HS-27A (cell line): ENCODE data around the gene CDC42BPA.
"Not testable (repeated sequence)": the region's sequence is repeated elsewhere in the genome, so short reads cannot be mapped to it uniquely, and the experiment has no call there.

Experiments
- DNase-seq: peaks from one replicate; pipeline ENCODE4 v3.0.0-alpha.2; 2012; ENCODE audit warnings: low read depth, missing footprints

Gene CDC42BPA, protein sequence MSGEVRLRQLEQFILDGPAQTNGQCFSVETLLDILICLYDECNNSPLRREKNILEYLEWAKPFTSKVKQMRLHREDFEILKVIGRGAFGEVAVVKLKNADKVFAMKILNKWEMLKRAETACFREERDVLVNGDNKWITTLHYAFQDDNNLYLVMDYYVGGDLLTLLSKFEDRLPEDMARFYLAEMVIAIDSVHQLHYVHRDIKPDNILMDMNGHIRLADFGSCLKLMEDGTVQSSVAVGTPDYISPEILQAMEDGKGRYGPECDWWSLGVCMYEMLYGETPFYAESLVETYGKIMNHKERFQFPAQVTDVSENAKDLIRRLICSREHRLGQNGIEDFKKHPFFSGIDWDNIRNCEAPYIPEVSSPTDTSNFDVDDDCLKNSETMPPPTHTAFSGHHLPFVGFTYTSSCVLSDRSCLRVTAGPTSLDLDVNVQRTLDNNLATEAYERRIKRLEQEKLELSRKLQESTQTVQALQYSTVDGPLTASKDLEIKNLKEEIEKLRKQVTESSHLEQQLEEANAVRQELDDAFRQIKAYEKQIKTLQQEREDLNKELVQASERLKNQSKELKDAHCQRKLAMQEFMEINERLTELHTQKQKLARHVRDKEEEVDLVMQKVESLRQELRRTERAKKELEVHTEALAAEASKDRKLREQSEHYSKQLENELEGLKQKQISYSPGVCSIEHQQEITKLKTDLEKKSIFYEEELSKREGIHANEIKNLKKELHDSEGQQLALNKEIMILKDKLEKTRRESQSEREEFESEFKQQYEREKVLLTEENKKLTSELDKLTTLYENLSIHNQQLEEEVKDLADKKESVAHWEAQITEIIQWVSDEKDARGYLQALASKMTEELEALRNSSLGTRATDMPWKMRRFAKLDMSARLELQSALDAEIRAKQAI (N-terminal part only)

DNA sequence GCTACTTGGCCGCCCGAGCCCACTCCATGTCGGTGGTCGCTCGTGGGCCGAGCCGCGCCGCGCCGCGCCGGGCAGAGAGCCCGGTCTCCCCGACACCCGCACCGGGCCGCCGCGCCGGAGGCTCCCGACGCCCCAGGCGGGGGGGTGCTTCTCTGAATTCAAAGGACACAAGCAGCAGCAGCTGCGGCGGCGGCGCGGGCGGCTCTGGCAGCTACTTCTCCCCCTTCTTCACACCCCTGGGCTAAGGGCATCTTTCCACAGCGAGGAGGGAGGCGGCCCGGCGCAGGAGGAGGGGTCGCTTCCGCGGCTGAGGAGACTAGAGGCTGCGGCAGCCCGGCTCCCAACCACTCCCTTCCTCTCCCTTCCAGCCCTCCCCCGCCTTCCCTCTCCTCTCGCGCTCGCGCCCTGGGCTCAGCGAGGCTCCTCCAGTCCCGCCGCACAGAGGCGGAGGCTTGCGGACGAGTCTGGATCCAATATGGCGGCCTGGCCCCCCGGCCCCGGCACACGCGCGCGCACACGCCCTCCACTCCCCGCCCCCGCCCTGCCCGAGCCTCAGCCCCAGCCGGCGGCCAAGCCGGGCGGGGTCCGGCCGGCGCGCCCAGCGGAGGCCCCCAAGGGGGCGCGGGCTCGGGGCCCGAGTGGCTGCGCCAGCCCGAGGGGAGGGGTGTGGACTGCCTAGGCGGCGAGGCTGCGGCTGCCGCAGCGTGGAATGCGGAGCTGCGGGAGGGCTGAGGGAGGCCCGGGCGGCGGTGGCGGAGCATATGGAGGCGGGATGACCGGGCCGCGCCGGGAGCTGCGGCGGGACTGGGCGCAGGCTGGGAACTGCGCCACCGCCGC lies at the start of gene CDC42BPA:
Gene CDC42BPA, minus strand, starts transcription at position 477 of the 837 bp plus-strand sequence. CDS start 1,310 bp downstream, outside the sequence.
- DNase-seq = peak; percentile 53

DNA sequence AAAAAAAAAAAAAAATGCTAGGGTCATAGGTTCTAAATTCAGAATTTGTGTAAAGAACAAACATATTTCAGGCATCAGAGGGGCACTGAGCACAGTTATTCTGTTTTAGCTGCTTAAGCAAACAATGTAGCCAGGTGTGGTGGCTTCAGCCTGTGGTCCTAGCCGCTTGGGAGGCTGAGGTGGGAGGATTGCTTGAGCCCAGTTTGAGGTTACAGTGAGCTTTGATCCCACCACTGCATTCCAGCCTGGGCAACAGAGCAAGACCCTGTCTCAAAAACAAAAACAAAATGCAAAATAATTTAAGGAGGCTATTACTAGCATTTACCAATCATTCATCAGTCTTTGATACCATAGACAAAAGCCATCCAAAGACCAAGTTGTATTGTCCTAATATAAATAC lies 49.7 kb upstream of the CDC42BPA start:
- no peak for DNase-seq

DNA sequence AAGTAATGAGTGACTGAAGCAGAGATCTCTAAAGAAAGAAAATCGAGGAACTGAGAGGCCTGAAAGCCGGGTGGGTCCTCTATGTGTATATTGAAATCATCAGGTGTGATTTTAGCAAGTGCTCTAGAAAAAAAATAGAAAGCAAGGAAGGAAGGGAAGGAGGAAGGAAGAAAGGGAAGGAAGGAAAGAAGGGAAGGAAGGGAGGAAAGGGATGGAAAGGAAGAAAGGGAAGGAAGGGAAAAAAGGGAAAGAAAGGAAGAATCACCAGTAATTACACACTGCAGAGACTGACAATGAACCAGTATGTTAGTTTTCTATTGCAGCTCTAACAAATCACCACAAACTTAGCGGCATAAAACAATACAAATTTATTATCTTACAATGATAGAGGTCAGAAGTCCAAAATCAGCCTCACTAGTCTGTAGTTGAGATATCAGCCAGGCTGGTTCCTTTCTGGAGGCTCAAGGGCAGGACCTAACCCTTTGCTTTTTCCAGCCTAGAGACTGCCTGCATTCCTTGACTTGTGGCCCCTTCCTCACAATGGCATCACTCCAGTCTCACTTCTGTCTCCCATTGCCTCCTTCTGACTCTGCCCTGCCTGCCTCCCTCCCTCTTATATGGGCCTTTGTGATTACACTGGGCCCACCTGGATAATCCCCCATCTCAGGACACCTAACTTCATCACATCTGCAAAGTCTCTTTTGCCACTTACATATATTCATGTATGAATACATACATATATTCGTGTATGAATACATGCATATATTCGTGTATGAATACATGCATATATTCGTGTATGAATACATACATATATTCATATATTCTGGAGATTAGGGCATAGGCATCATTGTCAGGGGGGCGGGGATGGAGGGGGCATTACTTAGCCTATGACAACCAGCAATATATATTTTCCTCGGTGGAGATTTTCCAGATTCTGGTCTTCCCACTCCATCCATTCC lies 47.5 kb upstream of the CDC42BPA start:
- no peak for DNase-seq

DNA sequence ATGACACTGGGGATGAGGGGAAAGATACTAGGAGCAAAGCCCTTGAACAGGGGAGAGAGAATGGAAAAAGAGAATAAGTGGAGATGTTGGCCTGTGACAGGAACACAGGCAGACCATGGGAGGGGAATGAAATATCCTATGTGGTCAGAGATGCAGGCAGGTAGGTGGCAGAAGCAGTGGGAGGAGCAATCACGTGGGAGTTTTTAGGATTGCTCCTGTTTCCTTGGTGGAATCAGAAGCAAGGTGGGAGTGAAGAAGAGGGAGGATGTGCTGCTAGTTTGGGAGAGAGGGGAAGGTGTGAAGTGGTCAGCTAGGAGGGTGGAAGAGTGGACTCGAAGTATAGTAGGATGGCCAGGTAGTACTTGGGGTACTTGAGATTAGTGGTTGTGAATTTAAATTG lies 46.4 kb upstream of the CDC42BPA start:
- no peak for DNase-seq

DNA sequence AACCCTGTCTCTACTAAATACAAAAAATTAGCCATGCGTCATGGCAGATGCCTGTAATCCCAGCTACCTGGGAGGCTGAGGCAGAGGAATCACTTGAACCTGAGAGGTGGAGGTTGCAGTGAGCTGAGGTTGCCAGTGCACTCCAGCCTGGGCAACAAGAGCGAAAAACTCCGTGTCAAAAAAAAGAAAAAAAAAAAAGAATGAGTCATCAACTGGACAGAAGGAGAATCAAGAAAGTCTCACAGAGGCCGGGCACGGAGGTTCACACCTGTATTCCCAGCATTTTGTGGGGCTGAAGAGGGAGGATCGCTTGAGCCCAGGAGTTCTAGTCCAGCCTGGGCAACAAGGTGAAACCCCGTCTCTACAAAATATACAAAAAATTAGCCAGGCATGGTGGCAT lies 45.5 kb upstream of the CDC42BPA start:
- DNase-seq = no peak

DNA sequence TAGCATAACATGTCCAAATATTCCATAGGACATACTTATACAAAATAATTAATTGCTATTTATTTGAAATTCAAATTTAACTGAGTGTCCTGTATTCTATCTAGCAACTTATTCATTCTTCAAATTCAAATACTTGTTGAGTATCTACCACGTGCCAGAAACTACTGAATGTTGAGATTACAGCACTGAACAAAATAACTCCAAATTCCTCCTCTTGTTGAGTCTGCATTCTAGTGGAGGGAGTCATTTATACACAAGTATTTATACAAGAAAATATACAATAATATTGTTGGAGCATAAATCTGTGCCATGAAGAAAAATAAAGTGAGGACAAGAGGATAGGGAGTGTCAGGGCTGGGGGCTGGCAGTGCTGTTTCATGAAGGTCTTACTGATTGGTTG lies 43.7 kb upstream of the CDC42BPA start:
- DNase-seq = no peak

DNA sequence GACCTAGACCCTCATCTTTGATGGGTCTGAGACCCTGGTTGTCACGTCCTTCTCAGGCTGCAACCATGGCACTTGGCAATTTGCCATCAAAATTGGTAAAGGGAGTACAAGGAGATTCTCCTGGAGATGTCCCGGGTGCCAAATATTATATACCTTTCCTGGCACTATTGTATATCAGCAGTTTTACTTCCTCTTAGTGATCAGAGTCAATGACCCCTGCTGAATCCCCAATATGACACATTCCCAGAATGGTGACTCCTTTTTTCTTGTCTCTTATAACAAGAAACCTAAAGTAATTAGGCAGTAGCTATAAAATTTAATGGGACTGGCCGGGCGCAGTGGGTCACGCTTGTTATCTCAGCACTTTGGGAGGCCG lies 39.6 kb upstream of the CDC42BPA start:
- DNase-seq = no peak

DNA sequence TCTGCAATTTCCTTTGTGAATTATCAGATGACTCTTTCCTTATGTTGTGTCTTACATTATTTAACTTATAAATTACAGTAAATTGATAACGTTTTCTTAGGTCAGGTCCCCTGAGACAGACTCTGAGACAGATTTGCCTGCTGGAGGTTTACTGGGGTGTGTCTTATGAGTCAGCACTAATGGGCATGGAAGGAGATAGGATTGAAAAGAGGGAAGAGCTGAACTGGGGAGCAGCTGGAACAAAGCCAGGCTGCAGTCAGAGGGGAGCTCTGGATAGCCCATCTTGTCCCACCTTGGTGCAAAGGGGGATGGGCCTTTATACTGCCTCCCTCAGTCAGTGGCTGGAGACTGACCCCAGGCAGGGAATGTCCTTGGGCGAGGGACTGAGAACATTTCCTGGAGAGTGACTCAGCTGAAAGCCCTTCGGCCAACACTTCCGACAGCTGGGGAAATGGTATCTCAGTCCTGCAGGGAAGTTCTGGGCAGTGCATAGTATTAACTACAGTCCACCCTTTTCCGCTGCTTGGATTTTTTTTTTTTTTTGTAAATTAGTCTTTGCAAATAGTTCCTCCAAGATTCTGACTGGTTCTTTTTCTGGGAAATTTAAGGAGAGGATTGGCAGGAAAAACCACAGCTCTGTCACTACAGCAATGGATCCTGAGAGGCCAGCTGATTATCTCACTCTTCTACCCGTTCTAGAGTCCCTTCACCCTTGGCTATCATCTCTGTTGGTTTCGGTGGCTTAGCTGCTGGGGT lies 39.1 kb upstream of the CDC42BPA start:
- peak; percentile 82 for DNase-seq

DNA sequence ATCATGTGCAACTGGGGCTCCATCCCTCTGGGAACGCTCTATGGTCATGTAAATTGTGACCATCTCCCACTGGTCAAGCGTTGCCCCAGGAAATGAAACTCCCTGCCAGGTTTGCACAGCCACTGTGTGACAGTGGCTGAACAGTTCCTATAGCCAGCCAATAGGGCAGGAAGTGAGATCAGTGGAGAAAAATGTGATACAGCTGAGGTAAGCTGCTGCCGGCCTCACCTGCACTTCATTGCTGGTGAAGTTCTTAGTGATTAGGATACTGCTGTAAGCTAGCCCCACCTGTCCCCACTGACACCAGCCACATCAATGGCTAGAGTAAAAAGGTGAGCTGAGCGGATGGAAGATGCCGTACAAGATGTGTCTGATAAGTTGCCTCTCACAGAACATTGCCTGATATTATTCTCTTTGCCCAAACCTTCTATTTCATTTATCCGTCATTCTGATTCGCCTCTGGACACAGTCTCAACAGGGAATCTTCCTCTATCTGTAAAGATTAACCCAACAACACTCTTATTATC lies 38.4 kb upstream of the CDC42BPA start:
- no peak for DNase-seq

DNA sequence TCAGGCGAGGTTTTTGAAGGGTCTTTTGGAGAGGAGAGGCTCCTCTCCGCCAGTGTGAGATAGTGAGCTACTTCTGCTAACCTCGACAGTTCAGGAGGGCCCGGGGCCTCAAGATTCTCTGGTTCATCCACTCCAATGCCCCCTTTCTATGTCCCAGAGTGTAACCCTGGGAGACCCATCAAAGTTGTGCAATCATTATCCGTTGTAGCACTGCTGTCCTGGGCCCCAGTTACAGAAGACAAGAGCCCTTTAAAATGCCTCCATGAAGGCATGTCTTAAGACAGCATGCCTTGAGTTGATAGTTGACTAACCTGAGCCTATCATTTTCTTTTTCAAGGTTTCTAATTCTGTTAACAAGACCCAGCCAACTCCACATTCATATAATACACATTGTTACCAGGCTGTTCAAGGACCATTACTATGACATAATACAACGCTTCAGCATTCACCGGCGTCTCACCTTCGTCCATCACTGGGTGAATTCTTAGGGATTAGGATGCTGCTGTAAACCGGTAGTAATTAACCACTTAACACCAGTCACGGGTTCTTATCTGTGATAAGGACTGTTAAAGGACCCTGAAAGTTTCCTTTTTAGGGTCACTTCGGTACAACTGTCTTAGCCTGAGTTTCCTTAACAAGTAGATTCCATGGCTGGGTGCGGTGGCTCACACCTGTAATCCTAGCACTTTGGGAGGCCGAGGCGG lies 37.4 kb upstream of the CDC42BPA start:
- no peak for DNase-seq

DNA sequence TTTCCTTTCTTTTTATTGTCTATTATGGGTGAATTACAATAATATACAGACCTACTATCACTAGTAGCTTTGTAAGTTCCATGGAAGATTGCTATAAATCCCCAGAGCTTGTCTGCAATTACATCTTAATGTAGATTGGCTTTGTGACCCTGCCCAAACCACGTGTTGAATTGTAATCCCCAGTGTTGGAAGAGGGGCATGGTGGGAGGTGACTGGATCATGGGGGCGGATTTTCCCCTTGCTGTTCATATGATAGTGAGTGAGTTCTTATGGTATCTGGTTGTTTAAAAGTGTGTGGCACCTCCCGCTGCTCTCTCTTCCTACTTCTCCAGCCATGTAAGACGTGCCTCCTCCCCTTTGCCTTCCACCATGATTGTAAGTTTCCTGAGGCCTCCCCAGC lies 34.9 kb upstream of the CDC42BPA start:
- no peak for DNase-seq

DNA sequence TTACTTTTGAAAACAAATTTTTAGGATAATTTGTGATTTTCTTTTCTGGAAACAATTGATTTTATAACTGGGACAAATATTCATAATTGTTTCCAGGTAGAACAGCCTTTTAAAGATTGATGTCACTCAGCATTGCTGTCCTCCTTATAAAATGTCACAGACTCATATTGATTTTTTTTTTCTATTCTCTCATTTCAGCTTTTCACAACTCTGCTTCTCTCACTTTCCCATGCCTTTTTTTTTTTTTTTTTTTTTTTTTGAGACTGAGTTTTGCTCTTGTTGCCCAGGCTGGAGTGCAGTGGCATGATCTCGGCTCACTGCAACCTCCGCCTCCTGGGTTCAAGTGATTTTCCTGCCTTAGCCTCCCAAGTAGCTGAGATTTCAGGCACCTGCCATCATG lies 33.9 kb upstream of the CDC42BPA start:
- DNase-seq = not testable (repeated sequence)

DNA sequence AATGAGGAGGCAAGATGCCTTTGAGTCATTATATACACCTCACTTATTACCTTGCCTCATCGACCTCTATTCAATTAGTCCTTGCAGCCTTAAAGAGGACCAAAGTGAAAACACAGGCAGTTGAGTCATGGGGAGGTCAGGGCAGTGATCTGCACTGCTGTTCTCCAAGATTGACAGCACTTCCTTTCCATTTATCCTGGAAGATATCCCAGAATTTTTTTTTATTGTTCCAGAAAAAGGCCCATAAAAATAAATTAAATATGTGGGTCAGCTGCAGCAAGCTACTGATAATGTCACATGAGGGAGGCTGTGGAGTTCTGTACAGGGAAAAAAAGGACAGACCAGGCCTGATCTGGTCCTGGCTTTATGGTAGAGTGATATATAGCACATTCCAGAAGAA lies 33.2 kb upstream of the CDC42BPA start:
- DNase-seq = no peak

DNA sequence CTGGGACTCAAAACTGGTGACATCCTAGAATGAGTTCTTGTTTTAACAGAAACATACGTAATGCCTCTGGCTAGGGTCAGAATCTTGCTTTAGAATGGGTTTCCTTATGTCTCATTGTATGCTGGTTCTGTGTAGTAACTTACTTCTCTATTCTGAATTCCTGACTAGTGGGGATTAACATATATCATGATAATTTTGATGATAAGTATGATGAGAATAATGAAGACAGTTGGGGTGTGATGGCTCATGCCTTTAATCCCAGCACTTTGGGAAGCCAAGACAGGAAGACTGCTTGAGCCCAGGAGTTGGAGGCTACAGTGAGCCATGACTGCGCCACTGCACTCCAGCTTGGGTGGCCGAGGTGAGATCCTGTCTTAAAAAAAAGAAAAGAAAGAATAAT lies 31.7 kb upstream of the CDC42BPA start:
- no peak for DNase-seq

DNA sequence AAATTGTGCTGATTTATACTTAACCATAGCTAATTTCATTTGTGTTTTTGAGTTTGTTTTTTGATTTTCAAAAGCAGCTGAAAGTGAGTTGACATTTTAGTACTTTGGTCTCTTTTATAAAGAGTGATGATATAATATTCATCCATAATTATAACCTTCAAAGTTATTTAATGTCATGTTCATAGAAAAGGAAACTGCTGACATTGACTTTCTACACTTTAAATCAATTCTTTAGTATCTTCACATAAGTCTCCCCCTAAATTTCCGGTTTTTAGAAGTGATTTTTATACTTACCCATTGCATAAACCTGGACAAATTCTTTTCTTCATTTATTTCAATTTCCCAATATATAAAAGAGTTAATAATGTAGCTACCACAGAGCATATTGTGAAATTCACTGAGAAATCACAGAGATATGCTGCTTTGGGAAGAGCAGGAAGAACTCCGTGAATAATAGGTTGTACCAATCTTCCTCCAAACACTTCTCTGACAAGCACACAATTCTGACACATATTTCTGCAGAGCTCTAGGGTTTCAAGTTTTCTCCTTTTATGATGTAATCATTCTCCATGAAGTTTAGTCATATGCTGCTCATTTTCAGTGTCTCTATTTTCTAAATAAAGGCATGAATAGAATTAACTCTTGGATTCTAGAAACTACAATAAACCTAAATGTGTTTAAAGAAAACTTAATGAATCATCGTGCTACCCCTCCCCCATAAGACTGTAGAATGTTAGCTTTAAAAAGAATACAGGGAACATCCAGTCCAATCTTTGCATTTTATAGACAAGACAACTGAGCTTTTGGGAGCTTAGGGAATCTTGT lies 25.6 kb upstream of the CDC42BPA start:
- DNase-seq = peak; percentile 34

DNA sequence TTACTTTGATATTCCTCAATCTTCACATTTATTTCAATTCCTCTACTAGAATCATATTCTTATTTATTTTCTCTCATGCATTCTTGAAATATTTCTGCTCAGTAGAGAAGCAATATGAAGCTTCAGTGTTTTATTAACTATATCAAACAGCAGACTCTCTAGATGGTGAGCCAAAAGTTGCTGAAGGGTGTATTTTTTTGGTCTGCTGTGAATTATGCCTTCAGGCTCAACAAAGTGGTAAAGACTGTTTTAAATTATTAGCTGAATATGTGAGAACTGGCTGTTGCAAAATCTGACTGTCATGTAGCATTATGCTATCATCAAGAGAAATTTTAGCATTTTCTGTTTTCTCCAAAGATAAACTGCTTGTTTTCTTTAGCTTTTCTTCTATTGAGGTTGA lies 24.9 kb upstream of the CDC42BPA start:
- no peak for DNase-seq

DNA sequence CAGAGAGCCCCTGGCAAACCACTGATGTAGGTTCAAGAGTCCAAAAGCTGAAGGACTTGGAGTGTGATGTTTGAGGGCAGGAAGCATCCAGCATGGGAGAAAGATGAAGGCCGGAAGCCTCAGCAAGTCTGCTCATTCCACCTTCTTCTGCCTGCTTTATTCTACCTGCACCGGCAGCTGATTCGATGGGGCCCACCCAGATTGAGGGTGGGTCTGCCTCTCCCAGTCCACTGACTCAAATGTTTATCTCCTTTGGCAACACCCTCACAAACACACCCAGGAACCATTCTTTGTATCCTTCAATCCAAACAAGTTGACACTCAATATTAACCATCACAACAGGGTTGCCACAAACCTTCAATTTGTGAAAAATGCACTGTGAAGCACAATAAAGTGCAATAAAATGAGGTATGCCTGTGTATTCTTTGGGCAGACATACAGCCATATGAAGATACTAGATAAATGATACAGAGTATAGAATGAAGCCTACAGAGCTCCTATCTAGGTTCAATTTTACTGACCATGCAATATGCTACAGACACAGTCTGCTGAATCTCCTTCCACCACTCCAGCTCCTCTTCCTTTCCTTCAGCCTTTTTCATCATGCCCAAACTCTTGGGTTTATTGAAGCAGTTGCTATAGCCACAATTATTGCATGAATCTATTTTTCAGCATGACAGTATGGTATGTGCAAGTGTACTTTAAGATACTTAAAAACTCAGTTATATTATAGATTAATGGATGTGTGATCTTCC lies 24.0 kb upstream of the CDC42BPA start:
- no peak for DNase-seq

DNA sequence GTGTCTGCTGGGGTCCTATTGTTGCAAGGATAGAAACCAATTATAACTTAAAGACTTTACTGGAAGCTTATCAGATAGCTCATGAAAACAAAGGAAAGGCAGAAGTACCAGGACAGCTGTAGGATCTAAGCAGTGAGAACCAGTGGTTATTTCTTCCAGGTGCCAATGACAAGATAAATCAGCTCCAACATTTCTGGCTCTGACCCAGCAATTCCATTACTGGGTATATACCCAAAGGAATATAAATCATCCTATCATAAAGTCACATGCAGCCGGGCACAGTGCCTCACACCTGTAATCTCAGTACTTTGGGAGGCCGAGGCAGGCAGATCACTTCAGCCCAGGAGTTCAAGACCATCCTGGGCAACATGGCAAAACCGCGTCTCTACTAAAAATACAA lies 17.8 kb upstream of the CDC42BPA start:
- not testable (repeated sequence) for DNase-seq
